ENCODE data around the gene LYPLA2.
A peak's percentile ranks its signal among the peaks of the same experiment; 100 is the strongest.

Gene LYPLA2

DNA sequence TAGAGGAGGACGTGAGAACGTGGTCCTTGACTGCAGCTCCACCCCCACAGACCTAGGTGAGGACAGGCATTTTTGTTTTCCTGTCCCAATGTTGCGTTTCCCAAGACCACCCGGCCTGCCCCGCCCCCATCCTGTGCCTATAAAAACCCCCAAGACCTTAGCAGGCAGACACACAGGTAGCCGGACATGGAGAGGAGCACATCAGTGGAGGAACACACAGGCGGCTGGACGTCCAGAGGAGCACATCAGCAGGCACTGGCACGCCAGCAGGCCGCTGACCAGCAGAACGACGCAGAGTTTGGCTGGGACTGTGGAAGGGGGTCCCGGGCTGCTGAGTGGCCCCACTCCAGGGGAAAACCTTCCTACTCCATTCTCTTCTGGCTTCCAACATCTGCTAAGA lies 47.0 kb downstream of the LYPLA2 start:
- DNase-seq (ENCODE audit: low read depth): no peak

DNA sequence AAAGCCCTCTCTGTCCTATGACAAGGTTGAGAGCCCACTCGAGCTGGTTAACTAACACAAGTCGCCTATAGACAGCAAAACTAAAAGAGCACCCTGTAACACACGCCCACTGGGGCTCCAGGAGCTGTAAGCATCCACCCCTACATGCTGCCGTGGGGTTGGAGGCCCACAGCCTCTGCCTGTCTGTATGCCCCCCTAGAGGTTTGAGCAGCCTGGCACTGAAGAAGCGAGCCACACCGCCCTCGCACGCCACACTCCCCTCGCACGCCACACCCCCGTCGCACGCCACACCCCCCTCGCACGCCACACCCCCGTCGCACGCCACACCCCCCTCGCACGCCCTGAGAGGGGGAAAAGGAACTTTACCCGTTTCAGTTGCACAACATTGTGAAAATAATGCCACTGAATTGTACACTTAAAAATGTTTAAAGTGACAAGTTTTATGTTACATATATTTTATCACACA lies 47.5 kb downstream of the LYPLA2 start:
- DNase-seq (ENCODE audit: low read depth): peak; percentile 64

DNA sequence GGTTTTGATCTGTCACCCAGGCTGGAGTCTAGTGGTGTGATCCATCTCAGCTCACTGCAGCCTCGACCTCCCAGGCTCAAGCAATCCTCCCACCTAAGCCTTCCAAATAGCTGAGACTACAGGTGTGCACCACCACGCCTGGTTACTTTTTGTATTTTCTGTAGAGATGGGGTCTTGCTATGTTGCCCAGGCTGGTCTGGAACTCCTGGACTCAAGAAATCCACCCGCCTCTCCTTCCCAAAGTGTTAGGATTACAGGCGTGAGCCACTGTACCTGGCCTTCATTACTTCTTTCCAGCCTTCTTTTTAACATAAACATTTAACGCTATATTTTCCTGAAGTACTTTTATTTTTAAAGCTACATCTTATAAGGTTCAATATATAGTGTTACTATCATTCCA lies 52.7 kb downstream of the LYPLA2 start:
- DNase-seq (ENCODE audit: low read depth): no peak
